GM21447 (cell line): ENCODE results near the gene HSDL2.
"Not testable (repeated sequence)": the region's sequence is repeated elsewhere in the genome, so short reads cannot be mapped to it uniquely, and the experiment has no call there.

Source experiments
- ATAC-seq: cut with Tn5 transposase; IDR thresholded peaks from one replicate; pipeline ENCODE4 v1.9.1; 2021; ENCODE audit not compliant: unreplicated experiment

HSDL2 gene

DNA sequence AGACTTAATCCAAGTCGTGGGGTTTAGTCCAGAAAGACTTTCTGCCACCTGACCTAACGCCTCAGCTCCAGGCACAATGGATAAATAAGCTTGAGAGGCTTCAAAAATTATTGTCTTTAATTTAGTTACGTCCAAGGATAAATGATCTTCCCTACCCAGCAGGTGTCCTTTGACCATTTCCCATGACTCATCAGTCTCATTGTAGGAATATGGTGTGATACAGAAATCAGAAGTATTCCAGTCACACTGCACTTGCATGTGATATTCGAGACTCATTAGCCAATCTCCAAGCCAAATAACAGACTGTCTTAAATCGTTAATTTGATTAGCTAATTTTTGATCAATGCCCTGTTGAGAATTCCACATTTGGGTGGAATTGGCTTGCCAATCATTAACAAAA is 13.2 kb downstream of the HSDL2 start:
- not testable (repeated sequence) for ATAC-seq

GRCh38 chr9:112396416-112396815 is 16.5 kb downstream of the HSDL2 start:
- ATAC-seq = no peak

- ATAC-seq = no peak
Measured at GRCh38 chr9:112396872-112397271, 17.0 kb downstream of the HSDL2 start.

DNA sequence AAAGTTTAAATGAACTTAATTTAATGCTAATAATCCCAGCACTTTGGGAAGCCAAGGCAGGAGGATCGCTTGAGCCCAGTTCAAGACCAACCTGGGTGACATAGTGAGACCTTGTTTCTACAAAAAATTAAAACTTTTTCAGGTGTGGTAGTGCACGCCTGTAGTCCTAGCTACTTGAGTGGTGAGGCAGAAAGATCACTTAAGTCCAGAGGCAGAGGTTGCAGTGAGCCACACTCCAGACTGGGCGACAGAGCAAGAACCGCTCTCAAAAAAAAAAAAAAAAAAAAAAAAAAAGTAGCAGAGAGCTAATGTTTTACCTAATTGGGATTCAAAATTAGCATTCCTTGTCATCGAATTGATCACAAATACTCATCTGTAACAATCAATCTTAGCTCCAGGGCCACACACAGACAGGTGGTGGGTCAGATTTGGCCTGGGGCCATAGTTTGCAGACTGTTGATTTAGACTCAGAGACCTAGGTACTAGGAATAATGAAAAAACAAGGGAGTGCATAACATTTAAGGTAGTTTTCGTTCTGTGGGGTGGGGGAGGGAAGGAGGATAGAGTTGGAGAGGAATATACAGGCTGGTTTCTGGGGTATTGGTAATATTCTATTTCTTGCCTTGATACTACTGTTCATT is 21.4 kb downstream of the HSDL2 start:
- no peak for ATAC-seq

GRCh38 chr9:112403614-112404201 is 23.8 kb downstream of the HSDL2 start:
- no peak for ATAC-seq

DNA sequence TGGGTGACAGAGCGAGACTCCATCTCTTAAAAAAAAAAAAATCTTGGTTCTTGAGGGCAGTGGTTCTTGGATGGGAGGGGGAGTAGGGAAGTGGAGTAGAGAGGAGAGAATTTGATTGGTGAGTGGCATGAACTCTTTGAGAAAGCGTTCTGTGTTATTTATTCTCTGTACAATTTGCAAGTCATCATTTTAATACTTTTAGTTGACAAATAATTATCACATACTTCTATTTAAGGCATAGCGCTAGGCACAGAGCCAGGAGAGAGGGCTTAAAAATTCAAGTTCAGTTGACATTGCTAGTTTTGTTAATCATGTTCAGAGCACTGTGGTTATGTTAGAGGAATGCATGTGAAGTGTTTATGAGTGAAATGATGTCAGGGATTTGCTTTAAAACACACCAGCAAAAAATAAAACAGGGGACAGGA is 24.6 kb downstream of the HSDL2 start:
- no peak for ATAC-seq

DNA sequence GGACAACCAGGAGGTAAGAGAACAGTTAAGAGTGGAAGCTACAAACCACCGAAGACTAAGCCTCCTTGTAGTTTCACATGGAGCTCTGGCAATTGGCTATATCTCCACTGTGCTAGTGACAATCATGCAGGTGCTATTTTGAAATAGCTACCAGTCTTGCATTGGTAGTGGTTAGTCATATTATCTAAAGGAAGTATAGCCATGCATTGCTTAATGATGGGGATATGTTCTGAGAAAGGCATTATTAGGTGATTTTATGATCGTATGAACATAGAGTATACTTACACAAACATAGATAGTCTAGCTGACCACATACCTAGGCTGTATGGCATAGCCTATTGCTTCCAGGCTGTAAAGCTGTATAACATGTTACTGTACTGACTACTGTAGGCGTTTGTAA is 28.4 kb downstream of the HSDL2 start:
- ATAC-seq = no peak

GRCh38 chr9:112408819-112409218 is 28.9 kb downstream of the HSDL2 start:
- ATAC-seq = no peak

DNA sequence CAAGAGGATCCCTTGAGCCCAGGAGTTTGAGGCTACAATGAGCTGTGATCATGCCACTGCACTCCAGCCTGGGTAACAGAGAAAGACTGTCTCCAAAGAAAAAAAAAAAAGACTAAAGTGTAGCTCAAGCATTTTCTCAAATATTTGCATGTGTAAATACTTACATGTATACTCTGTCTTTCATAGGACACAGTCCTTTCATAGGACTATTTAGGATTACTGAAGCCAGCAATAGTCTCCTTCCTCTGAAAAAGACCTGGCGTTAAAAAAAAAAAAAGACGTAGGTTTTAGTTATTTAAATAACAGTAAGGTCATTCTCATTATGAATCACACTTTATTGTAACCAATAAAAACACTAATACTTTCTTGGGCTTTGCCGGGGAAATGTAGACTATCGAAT is 29.9 kb downstream of the HSDL2 start:
- no peak for ATAC-seq

GRCh38 chr9:112411626-112412027 is 31.7 kb downstream of the HSDL2 start:
- ATAC-seq = no peak

GRCh38 chr9:112413728-112414127 is 33.8 kb downstream of the HSDL2 start:
- not testable (repeated sequence) for ATAC-seq

DNA sequence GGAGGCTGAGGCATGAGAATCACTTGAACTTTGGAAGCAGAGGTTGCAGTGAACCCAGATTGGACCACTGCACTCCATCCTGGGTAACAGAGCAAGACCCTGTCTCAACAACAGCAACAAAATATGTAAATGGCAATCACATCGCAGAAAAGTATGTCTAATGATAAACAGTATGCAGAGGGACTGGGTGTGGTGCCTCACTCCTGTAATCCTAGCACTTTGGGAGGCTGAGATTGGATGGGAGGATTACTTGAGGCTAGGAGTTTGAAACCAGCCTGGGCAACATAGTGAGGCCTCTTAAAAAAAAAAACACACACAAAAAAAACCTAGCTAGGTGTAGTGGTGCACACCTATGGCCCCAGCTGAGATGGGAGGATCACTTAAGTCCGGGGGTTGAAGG is 40.3 kb downstream of the HSDL2 start:
- no peak for ATAC-seq

GRCh38 chr9:112421771-112422222 is 41.9 kb downstream of the HSDL2 start:
- no peak for ATAC-seq

- ATAC-seq = no peak
Measured at GRCh38 chr9:112422417-112423148, 42.7 kb downstream of the HSDL2 start.

DNA sequence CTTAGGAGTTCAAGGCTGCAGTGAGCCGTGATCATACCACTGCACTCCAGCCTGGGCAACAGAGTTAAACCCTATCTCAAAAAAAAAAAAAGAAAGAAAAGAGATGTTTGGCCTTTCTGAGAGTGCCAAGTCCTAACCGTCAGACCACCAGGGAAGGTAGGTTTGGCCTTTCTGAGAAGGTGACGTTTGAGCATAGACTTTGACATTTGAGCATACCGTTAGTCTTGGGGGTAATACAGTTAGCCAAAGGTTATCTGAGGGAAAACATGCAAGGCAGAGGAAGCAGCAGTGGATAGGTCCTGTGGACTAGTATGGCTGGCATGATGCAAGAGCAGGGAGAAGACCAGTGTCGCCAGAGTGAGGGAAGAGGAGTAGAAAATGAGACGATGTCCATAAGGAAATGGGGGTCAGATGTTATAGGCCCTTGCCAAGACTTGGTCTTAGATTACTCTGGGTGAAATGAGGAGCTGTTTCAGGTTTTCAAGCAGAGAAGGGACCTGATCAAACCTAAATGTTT is 50.2 kb downstream of the HSDL2 start:
- ATAC-seq = no peak

GRCh38 chr9:112433499-112434392 is 53.8 kb downstream of the HSDL2 start:
- ATAC-seq = no peak

GRCh38 chr9:112434487-112434886 is 54.6 kb downstream of the HSDL2 start:
- no peak for ATAC-seq

DNA sequence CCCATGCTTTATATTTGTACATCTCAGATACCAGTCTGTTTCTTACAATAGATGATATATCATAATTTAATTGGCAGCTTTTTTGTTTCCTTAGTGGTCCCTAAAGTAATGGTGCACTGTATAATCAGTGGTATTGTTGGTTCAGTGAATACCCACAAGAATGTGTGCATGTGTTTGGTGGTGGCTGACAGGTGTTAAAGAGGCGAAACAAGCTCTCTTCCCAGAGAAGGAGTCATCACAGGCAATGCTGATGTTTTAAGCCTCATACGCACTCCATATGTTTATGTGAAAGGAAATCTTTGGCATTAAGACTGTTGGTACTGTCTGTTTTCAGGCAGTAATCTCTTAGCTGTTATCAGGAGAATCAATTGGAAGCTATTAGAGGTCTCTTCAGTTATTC is 57.5 kb downstream of the HSDL2 start:
- no peak for ATAC-seq

- no peak for ATAC-seq
Measured at GRCh38 chr9:112439171-112439570, 59.3 kb downstream of the HSDL2 start.

DNA sequence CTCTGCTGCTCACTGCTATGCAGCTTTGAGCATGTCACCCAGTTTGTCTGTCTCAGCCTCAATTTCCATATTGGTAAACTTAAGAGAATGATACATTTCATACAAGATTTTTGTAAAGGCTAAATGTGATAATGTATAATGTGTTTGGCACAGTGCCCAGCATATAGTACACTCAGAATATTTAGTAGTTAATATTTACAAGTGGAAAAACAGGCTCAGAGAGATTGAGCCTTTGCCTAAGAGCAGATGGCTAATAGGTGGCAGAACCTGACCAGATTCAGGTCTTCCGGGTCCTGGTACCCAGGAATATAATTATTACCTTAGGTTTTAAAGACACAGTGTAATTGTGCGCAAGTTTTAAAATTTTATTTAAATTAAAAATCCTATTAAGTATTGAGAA is 59.9 kb downstream of the HSDL2 start:
- ATAC-seq = no peak

DNA sequence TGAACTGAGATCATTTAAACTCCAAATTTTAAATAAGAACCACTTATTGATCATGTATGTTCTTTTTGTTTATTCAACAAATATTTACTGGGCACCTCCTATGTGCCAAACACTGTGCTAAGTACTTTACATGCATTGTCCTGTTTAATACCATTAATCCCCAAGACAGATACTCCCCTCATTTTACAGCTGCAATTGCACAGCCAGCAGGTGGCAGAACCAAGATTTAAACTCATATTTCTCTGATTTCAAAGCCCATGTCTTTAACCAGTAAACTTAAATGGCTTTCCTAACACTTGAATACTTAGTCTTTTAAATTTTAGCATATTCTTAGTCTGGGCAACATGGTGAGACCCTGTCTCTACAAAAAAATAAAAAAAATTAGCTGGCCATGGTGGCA is 63.3 kb downstream of the HSDL2 start:
- ATAC-seq = no peak
